Caki2 (cell line): ENCODE results near the gene MTG2. TPM values are rescaled to one million over a fixed set of nuclear protein-coding genes. Genes with fewer than 3 reads are reported as not detected.

Experiments used
- DNase-seq: peaks from one replicate; pipeline ENCODE4 v3.0.0-alpha.2; 2015; ENCODE audit warnings: low read depth
- in situ Hi-C: cut with HindIII; loops from 2 replicates; pipeline ENCODE4 v1.10.0; 2016; ENCODE audit warnings: low sequenced_read_pairs, low pct_unique_long_range_greater_than_20kb, mixed read lengths
- total RNA-seq: library from RNA; depleted of rRNA; stranded (reverse); fragments of >200 nt; shearing (Covaris generic); gene quantifications from 2 replicates; pipeline ENCODE4 v1.2.3, GENCODE V29; 2014; ENCODE audit warnings: low replicate concordance

Gene MTG2
- total RNA-seq, 1 experiment from 2014 or later: 21.8 TPM

GRCh38 chr20:62174021-62174804 is 8.6 kb upstream of the MTG2 start:
- in situ Hi-C loops: no loop called here
- DNase-seq: no peak

GRCh38 chr20:62174870-62175624 is 7.8 kb upstream of the MTG2 start:
- DNase-seq: no peak
- in situ Hi-C loops: no loop called here

- in situ Hi-C loops: no loop called here
Observed at GRCh38 chr20:62175711-62176110, 7.1 kb upstream of the MTG2 start.

GRCh38 chr20:62176866-62177265 is 6.0 kb upstream of the MTG2 start:
- no peak for DNase-seq
- in situ Hi-C loops: no loop called here

More at GRCh38 chr20:62175711-62176110, 7.1 kb upstream of the MTG2 start:
- no peak for DNase-seq

- in situ Hi-C loops: no loop called here
- no peak for DNase-seq
Observed at GRCh38 chr20:62177307-62177706, 5.5 kb upstream of the MTG2 start.

GRCh38 chr20:62178316-62179161 is 4.3 kb upstream of the MTG2 start:
- in situ Hi-C loops: no loop called here

DNA sequence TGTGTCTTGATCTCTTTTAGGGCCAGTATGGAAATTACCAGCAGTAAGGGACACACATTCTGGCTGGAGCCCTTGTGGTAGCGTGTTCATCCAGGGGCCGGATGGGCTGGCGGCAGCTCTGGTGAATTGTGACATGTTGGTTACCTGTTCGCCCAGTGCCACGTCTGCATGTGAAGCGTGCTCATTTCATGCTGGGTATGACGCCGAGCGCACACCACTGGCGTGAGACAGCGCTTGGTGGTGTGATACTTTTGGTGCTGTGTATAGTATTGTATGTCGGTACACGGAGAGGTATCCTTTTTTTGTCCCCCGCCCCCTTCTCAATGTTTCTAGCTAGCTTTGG is 3.7 kb upstream of the MTG2 start:
- no peak for DNase-seq
- in situ Hi-C loops: no loop called here

More at GRCh38 chr20:62178316-62179161, 4.3 kb upstream of the MTG2 start:
- no peak for DNase-seq

GRCh38 chr20:62181808-62182207 is 1.0 kb upstream of the MTG2 start:
- in situ Hi-C loops: no loop called here
- no peak for DNase-seq

- in situ Hi-C loops: no loop called here
- no peak for DNase-seq
Observed at GRCh38 chr20:62183426-62184142, 756 bp downstream of the MTG2 start.

DNA sequence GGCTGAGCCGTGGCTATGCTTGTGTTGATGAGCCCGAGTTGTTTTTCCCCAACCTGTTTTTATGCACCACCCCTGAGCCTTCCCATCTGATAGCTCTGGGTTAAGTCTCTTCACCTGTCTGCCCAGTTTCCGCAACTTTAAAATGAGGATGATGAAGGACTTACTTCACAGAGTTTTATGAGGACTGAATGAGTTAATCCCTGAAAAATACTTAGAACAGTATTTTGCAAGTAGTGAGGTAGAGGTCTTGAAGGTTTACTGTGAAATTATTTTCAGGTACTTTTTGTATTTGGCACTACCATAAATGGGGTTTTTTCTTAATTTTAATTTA is 3.2 kb downstream of the MTG2 start:
- no peak for DNase-seq
- in situ Hi-C loops: no loop called here

- DNase-seq: no peak
- in situ Hi-C loops: no loop called here
Observed at GRCh38 chr20:62186887-62187866, 4.3 kb downstream of the MTG2 start.

- in situ Hi-C loops: no loop called here
- no peak for DNase-seq
Observed at GRCh38 chr20:62190639-62191411, 8.0 kb downstream of the MTG2 start.

DNA sequence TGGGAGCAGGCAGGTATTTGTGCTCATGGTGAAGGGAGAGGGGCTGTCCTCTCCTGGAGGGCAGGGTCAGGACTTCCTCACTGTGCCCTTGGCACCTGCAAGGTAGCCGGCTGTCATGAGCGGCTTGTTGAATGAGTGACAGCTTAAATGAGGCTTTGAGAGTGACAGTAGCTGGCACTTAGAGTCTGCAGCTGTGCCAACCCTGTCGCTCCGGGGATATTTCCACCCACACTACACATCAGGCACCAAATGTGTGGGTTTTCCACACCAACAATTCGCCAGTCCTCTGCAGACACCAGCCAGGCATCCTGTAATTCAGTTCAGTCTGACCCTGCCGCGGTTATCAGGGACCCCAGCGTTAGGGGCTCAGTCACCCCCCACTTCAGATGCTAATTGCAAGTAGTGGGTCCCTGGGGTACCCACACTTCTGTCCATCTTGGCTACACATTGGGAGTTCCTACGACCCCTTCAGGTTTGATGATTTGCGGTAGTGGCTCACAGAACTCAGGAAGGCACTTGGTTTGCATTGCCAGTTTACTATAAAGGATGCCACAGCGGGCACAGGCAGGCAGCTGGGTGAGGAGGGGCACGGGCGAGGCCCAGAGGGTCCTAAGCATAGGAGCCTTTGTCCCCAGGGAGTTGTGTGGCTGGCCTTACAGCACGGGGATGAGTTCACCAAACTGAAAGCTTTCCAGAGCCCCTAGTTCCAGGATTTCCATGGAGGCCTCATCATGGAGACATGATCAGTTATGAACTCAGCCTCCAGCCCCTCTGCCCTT is 9.1 kb downstream of the MTG2 start:
- in situ Hi-C loops: no loop called here
- DNase-seq: no peak

- in situ Hi-C loops: no loop called here
- no peak for DNase-seq
Observed at GRCh38 chr20:62192635-62193034, 9.8 kb downstream of the MTG2 start.

- no peak for DNase-seq
- in situ Hi-C loops: no loop called here
Observed at GRCh38 chr20:62193079-62194025, 10.5 kb downstream of the MTG2 start.
